ENCODE data around the gene IFT172. TPM values are rescaled to one million over a fixed set of nuclear protein-coding genes. Genes with fewer than 3 reads are reported as not detected.
A peak's percentile ranks its signal among the peaks of the same experiment; 100 is the strongest.

The IFT172 gene
- polyA plus RNA-seq, 4 donors: 35.9 to 142 (median 89.3) TPM

DNA sequence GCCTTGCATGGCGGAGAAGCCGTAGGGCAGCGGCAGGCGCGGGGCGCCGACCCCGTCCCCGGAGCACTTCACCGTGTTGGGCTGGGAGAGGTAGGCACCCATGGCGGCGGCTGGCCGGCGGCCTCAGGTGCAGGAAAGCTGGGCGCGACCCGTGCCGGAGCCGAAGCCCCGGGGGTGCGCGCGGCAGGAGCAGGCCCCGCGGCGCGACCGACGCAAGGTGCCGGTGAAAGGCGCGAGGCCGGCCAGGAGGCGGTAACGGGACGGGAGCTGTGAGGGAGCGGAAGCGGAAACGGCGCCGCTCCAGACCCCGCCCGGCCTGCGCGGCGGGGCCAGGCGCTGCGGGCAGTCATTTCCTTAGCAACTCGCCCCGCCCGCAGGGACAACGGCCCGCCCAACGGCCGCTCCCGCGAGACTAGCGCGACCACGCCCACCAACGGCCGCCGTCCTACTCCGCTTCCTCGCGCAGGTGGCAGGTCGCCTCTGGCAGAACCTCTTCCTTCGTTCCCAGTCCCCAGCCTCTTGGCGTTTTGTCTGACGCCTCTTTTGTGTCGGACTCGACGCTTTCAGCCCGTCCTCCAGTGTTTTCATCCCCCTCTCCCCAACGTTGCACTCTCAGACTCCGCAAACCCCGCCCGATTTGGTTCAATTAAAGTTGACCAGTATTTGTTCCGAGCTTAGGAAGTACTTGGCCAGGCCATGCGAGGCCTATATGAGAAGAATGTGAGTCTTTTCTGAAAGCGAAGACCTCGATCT, 80.0 kb downstream of the IFT172 start, which contains the start of gene PPM1G:
PPM1G (minus strand) TSS at position 271 of the 753 bp plus-strand sequence; CDS start at position 102, 169 bp downstream.
- FAIRE-seq (no peak), DNase-seq (peak; percentile 94 to 98)
- Histone ChIP-seq H3K4me1 (ENCODE audit: control insufficient read depth in 3 of 3, insufficient read depth in 2 of 3, low read depth in 1 of 3, low read length in 2 of 3) (peaks cover 0 to 6% (median 5%) of the 10 kb centered on the region in 3 donors), H3K4me3 (ENCODE audit: low read depth in 1 of 3, low read length in 3 of 3) (peak within 1 kb of the TSS; percentile 89 to 99 (median 91)), H3K27ac (ENCODE audit: low read depth in 1 of 3, low read length in 2 of 3) (peak within 1 kb of the TSS; percentile 42 to 88 (median 84)), H3K9me3 (ENCODE audit: control insufficient read depth in 2 of 2, insufficient read depth in 1 of 2, low read depth in 1 of 2, low read length in 1 of 2) (no peaks in the 10 kb centered on the region), H3K27me3 (ENCODE audit: control insufficient read depth in 3 of 3, insufficient read depth in 3 of 3, low read length in 3 of 3) (no peaks in the 10 kb centered on the region), H3K36me3 (ENCODE audit: control insufficient read depth in 3 of 3, insufficient read depth in 2 of 3, low read depth in 1 of 3, low read length in 3 of 3) (peaks cover 0 to 15% (median 0%) of the 10 kb centered on the region in 3 donors)
- WGBS, 3 donors: 1% methylated on average over 70 to 82 of the region's 82 CpGs

DNA sequence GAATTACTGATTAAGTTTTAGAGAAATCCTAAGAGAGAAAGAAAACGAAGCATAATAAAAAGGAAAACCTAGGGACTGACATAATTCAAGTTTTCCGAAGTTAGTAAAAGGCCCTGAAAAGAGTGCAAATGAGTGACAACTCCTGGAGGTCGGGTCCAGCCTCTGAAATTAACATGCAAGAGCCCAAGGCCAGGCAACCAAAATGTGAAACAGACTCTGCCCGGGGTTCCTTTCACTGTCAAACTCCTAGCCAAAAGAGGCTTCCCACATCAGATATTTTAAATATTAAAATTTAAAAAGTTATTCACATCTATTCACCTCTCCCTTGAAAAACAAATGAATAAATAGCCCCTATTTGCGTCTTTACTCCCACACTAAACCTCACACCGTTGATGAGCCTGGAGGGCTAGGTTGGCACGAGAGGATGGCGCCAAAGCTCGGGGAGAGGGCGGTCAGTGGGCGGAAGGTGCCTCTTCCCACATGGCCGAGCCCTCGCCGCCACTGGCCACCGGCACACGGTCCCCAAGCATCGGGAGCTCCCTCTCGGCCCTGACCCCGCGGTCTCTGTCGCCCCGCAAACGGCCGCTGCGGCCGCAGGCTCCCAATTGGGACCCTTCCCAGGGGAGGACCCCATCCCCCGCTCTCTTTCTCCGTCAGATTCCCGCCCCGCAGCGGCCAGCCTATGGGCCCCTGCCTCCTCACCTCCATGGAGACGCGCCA, 80.8 kb downstream of the IFT172 start:
- Histone ChIP-seq H3K4me1 (ENCODE audit: control insufficient read depth in 3 of 3, insufficient read depth in 2 of 3, low read depth in 1 of 3, low read length in 2 of 3) (peaks cover 0 to 6% (median 5%) of the 10 kb centered on the region in 3 donors), H3K27me3 (ENCODE audit: control insufficient read depth in 3 of 3, insufficient read depth in 3 of 3, low read length in 3 of 3) (no peaks in the 10 kb centered on the region), H3K9me3 (ENCODE audit: control insufficient read depth in 2 of 2, insufficient read depth in 1 of 2, low read depth in 1 of 2, low read length in 1 of 2) (no peaks in the 10 kb centered on the region), H3K4me3 (ENCODE audit: low read depth in 1 of 3, low read length in 3 of 3) (peak overlapping the region; percentile 89 to 99 (median 91)), H3K27ac (ENCODE audit: low read depth in 1 of 3, low read length in 2 of 3) (peak overlapping the region; percentile 42 to 85 (median 66)), H3K36me3 (ENCODE audit: control insufficient read depth in 3 of 3, insufficient read depth in 2 of 3, low read depth in 1 of 3, low read length in 3 of 3) (peaks cover 0 to 20% (median 0%) of the 10 kb centered on the region in 3 donors)
- peak in 1 of 2 donors; percentile 15 for DNase-seq
- WGBS, 3 donors: 0% methylated on average over 29 to 33 of the region's 33 CpGs
- FAIRE-seq: no peak

DNA sequence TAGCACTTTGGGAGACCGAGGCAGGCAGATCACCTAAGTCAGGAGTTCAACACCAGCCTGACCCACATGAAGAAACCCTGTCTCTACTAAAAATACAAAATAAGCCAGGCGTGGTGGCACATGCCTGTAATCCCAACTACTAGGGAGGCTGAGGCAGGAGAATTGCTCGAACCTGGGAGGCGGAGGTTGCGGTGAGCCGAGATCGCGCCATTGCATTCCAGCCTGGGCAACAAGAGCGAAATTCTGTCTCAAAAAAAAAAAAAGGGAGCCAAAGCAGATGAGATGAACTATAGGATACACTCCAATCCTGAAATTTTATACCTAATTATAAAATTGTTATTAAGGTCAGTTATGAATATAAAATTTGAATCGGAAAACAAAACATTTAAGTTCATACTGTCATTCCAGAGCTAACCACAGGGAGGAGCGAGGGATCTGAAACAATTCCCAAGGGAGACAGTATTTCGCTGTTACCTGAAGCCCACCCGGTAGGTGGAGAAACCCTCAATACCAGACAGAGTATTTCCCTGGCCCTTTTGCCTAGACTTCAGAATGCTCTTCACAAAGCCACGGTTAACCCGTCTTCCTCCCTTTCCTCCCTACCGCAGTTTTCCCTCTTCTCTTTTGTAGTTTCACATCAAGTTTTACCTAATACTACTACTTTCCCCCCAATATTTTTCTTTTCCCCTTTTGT, 81.6 kb downstream of the IFT172 start:
- DNase-seq (peak; percentile 50 to 60), FAIRE-seq (no peak)
- Histone ChIP-seq H3K36me3 (ENCODE audit: control insufficient read depth in 3 of 3, insufficient read depth in 2 of 3, low read depth in 1 of 3, low read length in 3 of 3) (peaks cover 0 to 22% (median 0%) of the 10 kb centered on the region in 3 donors), H3K4me1 (ENCODE audit: control insufficient read depth in 3 of 3, insufficient read depth in 2 of 3, low read depth in 1 of 3, low read length in 2 of 3) (peaks cover 0 to 6% (median 5%) of the 10 kb centered on the region in 3 donors), H3K27me3 (ENCODE audit: control insufficient read depth in 3 of 3, insufficient read depth in 3 of 3, low read length in 3 of 3) (no peaks in the 10 kb centered on the region), H3K4me3 (ENCODE audit: low read depth in 1 of 3, low read length in 3 of 3) (peak overlapping the region; percentile 15 to 91 (median 89)), H3K9me3 (ENCODE audit: control insufficient read depth in 2 of 2, insufficient read depth in 1 of 2, low read depth in 1 of 2, low read length in 1 of 2) (no peaks in the 10 kb centered on the region), H3K27ac (ENCODE audit: low read depth in 1 of 3, low read length in 2 of 3) (peak overlapping the region in 2 of 3 donors; percentile 8 to 21)
- 46 to 51% (median 51%) methylated on average over 16 of the region's 16 CpGs for whole genome bisulfite sequencing, 3 donors

DNA sequence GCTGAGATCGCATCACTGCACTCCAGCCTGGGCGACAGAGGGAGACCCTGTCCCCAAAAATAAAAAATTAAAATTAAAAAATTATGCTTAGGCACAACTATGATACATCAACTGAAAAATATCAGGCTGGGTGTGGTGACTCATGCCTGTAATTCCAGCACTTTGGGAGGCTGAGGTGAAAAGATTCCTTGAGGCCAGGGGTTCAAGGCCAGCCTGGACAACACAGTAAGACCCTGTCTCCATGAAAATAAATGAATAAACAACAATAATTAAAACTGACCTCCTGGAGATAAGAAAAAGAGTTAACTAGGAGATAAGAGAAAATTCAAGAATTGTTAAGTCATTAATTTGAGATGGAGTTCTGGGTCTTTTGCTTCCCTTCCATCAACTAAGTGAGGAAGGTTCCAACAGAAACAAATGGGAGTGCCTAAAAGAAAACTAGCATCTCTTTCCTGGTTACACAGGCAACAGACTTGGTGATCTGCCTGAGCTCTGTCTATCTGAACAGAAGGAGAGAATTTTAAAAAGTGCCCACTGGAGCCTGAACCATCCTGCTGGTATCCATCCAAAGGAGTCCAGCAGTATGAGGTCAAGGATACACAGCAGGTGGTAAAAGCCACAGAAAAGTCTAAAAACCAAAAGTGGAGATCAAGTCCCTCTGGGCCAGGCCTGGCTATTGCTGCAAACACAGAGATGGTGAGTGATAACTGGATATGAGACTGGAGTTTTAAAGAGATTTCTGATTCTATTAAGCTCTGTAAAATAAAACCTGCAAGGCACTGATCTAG, 89.0 kb downstream of the IFT172 start:
- no peaks in the 10 kb centered on the region for H3K27me3 ChIP-seq (ENCODE audit: control insufficient read depth in 3 of 3, insufficient read depth in 3 of 3, low read length in 3 of 3)
- no peaks in the 10 kb centered on the region for H3K9me3 ChIP-seq (ENCODE audit: control insufficient read depth in 2 of 2, insufficient read depth in 1 of 2, low read depth in 1 of 2, low read length in 1 of 2)
- peaks cover 0 to 33% (median 0%) of the 10 kb centered on the region in 3 donors for H3K36me3 ChIP-seq (ENCODE audit: control insufficient read depth in 3 of 3, insufficient read depth in 2 of 3, low read depth in 1 of 3, low read length in 3 of 3)
- no peak for FAIRE-seq
- DNase-seq: no peak
- WGBS, 3 donors: 93 to 97% (median 96%) methylated on average over 2 of the region's 2 CpGs
- H3K4me3 ChIP-seq (ENCODE audit: low read depth in 1 of 3, low read length in 3 of 3): no peak overlapping the region
- no peaks in the 10 kb centered on the region for H3K4me1 ChIP-seq (ENCODE audit: control insufficient read depth in 3 of 3, insufficient read depth in 2 of 3, low read depth in 1 of 3, low read length in 2 of 3)
- no peak overlapping the region for H3K27ac ChIP-seq (ENCODE audit: low read depth in 1 of 3, low read length in 2 of 3)

DNA sequence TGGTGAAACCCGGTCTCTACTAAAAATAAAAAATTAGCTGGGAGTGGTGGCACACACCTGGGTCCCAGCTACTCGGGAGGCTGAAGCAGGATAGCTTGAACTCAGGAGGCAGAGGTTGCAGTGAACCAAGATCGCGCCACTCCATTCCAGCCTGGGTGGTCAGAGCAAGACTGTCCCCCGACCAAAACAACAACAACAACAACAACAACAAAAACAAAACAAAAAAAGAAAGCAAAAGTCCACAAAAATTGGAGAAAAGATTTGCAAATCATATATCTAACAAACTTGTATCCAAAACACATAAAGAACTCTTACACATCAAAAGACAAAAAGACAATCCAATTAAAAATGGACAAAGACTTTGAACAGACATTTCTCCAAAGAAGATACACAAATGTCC, 90.6 kb downstream of the IFT172 start:
- Histone ChIP-seq H3K36me3 (ENCODE audit: control insufficient read depth in 3 of 3, insufficient read depth in 2 of 3, low read depth in 1 of 3, low read length in 3 of 3) (peaks cover 0 to 22% (median 0%) of the 10 kb centered on the region in 3 donors), H3K9me3 (ENCODE audit: control insufficient read depth in 2 of 2, insufficient read depth in 1 of 2, low read depth in 1 of 2, low read length in 1 of 2) (no peaks in the 10 kb centered on the region), H3K4me3 (ENCODE audit: low read depth in 1 of 3, low read length in 3 of 3) (no peak overlapping the region), H3K27me3 (ENCODE audit: control insufficient read depth in 3 of 3, insufficient read depth in 3 of 3, low read length in 3 of 3) (no peaks in the 10 kb centered on the region), H3K27ac (ENCODE audit: low read depth in 1 of 3, low read length in 2 of 3) (no peak overlapping the region), H3K4me1 (ENCODE audit: control insufficient read depth in 3 of 3, insufficient read depth in 2 of 3, low read depth in 1 of 3, low read length in 2 of 3) (no peaks in the 10 kb centered on the region)
- no peak for FAIRE-seq
- WGBS, 3 donors: 92 to 95% (median 94%) methylated on average over 5 of the region's 5 CpGs
- DNase-seq: no peak

Other genes starting within 250 kb of the IFT172 start
- gene SLC30A3, start 226.7 kb downstream of the IFT172 start, polyA plus RNA-seq: under 1 TPM in 2 of 4 donors, not detected in 2; 0.04 to 0.06 TPM
- not detected for gene DNAJC5G, start 214.3 kb downstream of the IFT172 start, polyA plus RNA-seq
- 1 to 10 TPM in 3 of 4 donors, under 1 TPM in 1; 0.31 to 5.4 (median 1.9) TPM for gene TRIM54, start 207.3 kb downstream of the IFT172 start, polyA plus RNA-seq
- gene UCN, start 181.3 kb downstream of the IFT172 start, polyA plus RNA-seq: 1 to 10 TPM in 3 of 4 donors, under 1 TPM in 1; 0.76 to 8.9 (median 2.4) TPM
- gene MPV17, start 166.6 kb downstream of the IFT172 start, polyA plus RNA-seq: 100 to 1,000 TPM in 1 of 4 donors, 10 to 100 TPM in 3; 27.3 to 103 (median 55.6) TPM
- 10 to 100 TPM; 27.4 to 56.1 (median 35.7) TPM for gene GTF3C2, start 133.0 kb downstream of the IFT172 start, polyA plus RNA-seq
- gene EIF2B4, start 119.4 kb downstream of the IFT172 start, polyA plus RNA-seq: 10 to 100 TPM; 31.0 to 45.4 (median 38.0) TPM
- gene SNX17, start 119.1 kb downstream of the IFT172 start, polyA plus RNA-seq: 10 to 100 TPM; 64.6 to 76.6 (median 70.9) TPM
- 10 to 100 TPM; 18.4 to 48.1 (median 30.5) TPM for gene ZNF513, start 109.0 kb downstream of the IFT172 start, polyA plus RNA-seq
- gene PPM1G, start 80.2 kb downstream of the IFT172 start, polyA plus RNA-seq: 10 to 100 TPM; 44.1 to 93.1 (median 53.0) TPM
- 10 to 100 TPM; 51.4 to 84.8 (median 81.9) TPM for gene NRBP1, start 61.1 kb downstream of the IFT172 start, polyA plus RNA-seq
- gene KRTCAP3, start 47.4 kb downstream of the IFT172 start, polyA plus RNA-seq: 100 to 1,000 TPM in 1 of 4 donors, 10 to 100 TPM in 3; 57.0 to 127 (median 60.5) TPM
- 1 to 10 TPM in 2 of 4 donors, under 1 TPM in 1, not detected in 1; 0.81 to 5.8 (median 2.0) TPM for gene FNDC4, start 5.5 kb upstream of the IFT172 start, polyA plus RNA-seq
- 1 to 10 TPM; 2.1 to 3.8 (median 2.5) TPM for gene GCKR, start 7.1 kb upstream of the IFT172 start, polyA plus RNA-seq
- gene ZNF512, start 93.3 kb upstream of the IFT172 start, polyA plus RNA-seq: 10 to 100 TPM in 2 of 4 donors, 1 to 10 TPM in 2; 3.4 to 34.3 (median 7.2) TPM
- 1 to 10 TPM in 3 of 4 donors, under 1 TPM in 1; 0.54 to 4.8 (median 1.6) TPM for gene CCDC121, start 139.3 kb upstream of the IFT172 start, polyA plus RNA-seq
- 10 to 100 TPM; 21.9 to 41.4 (median 33.5) TPM for gene GPN1, start 139.3 kb upstream of the IFT172 start, polyA plus RNA-seq
- gene SUPT7L, start 173.9 kb upstream of the IFT172 start, polyA plus RNA-seq: 10 to 100 TPM; 16.8 to 43.7 (median 23.1) TPM
- gene SLC4A1AP, start 174.1 kb upstream of the IFT172 start, polyA plus RNA-seq: 10 to 100 TPM; 11.6 to 23.4 (median 13.7) TPM